ENCODE measurements around the gene GABRB1.

Gene GABRB1

GRCh38 chr4:47410271-47410670 lies 378.9 kb downstream of the GABRB1 start:
- no peak for DNase-seq

GRCh38 chr4:47413521-47413920 lies 382.2 kb downstream of the GABRB1 start:
- no peak for DNase-seq

- no peak for DNase-seq
Measured at GRCh38 chr4:47415719-47416118, 384.4 kb downstream of the GABRB1 start.

GRCh38 chr4:47418147-47418546 lies 386.8 kb downstream of the GABRB1 start:
- no peak for DNase-seq

DNA sequence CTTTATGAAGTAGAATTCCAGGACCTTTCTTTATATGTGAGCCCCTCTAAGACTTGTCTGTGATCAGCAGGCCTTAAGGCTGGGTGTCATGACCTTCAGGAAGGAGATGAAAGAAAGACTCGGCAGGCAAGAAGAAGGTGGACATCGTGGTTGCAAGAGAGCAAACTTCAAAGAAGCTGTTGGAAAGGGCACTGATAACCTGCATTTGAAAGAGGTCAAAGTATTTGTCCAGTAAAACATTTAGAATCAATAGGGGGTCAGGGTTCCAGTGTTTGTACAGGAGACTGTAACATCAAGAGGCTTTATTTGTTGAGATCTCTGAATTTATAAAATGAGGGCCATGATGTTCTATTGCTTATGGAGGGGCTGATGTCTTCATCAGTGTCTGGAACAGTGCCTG lies 387.9 kb downstream of the GABRB1 start:
- DNase-seq: no peak

- no peak for DNase-seq
Measured at GRCh38 chr4:47425628-47426027, 394.3 kb downstream of the GABRB1 start.

DNA sequence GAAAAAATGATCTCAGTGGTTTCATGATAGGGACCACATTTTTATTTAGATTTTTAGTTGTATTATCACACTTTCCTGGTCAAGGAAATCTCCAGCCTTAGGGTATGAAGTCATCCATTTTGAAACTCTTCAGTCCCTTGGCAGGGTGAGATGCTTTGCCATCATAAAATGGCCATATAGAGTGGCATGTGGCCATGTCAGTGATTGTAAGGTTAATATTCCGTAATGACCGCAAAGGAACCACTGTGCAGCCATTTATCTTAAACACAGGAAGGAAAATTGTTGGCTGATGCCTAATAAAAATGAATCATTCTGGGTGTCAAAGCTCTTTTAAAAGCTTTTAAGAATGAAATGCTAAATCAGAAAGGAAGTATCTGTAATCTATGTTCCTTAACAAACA lies 396.6 kb downstream of the GABRB1 start:
- no peak for DNase-seq

DNA sequence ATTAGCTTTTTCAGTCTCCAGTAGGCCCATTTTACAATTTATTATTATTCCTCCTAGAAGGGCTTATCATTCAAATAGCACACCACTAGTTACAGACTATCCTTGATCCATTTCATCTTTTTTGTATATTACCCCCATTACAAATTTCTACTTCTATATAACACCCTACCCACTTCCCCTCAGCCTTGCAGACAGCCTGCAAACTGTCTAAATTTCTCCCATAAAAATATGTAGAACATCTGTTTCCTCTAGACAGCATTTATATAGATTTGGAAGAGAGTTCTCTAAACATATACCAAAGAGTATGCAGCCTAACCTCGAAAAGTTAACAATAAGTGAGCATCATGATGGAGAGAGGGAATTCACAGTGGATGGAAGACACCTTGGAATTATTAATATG lies 401.4 kb downstream of the GABRB1 start:
- peak; percentile 36 for DNase-seq

- DNase-seq: no peak
Measured at GRCh38 chr4:47434931-47435330, 403.6 kb downstream of the GABRB1 start.

DNA sequence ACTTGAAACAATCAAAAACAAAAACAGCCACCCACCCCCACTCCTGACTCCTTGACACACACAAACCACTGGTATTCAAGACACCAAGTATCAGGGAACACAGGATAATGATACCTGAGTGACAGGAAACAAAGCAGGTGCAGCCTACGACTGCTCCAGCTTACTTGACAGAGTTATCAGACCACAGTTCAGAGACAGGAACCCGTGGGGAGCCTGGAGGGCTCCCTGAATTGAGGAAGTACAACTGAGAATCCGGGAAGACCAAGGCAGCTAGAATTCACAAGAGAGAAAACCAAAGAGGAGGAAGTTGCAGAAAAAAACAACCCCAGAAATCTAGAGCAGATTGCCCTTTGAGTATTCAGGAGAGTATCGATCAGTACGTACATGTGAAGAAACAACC lies 411.6 kb downstream of the GABRB1 start:
- DNase-seq: peak; percentile 78

- no peak for DNase-seq
Measured at GRCh38 chr4:47444031-47444430, 412.7 kb downstream of the GABRB1 start.

GRCh38 chr4:47451657-47452056 lies 420.3 kb downstream of the GABRB1 start:
- no peak for DNase-seq

DNA sequence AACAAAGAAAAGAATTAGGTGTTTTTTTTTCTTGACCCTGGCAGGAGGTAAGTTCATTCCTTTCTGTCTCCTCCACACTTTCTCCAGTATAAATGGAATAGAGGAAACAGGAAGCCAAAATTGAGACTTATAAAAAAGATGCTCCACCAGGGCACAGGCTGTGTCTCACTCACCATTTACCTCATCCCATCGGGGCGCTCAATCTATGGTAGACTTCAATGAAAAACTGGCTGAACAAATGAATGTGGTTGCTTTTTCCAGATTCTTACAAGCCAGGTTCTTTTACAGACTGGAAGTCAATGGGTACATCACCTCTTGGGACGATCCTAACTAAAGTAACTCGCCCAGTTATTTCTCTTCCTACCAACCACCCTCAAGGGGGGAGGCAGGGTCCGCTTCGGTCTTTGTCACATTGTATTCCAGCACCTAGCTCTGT lies 431.4 kb downstream of the GABRB1 start:
- no peak for DNase-seq

DNA sequence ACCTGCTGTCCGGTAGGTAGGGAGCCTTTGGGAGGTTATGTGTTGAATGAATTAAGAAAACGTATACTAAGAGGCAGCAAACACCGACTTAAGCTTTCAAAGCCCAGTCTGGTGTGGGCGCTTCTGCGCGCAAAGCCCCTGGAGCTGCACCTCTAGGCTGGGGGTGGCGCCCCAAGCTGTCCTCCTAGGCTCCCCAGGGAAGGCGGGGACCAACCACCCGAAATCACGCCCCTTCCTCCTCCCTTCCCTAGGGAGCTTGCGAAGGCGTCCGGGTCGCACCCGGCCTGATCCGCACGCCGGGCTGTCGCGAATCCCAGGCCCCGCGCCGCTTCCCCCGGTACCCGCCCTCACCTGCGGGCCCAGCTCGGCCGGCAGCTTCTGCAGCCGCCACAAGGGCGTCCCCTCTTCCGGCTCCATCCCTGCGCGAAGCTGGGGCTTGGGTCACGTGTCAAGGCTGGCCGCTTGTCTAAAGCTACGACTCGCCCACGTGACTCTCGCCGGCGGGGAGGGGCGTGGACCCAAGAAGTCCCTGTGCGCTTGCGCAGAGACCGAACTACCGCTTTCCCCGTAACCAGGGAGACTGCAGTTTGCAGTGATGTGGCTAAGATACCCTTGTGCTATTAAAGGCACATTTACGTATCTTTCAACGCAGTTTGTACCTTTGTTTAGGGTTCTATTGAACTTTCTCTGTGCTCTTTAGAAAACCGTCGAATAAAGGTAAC lies 432.0 kb downstream of the GABRB1 start, which contains the start of gene COMMD8:
Gene COMMD8 (minus strand): TSS at position 468 of the 722 bp plus-strand sequence. CDS start 51 bp downstream, at position 417.
- DNase-seq: peak; percentile 92

- no peak for DNase-seq
Measured at GRCh38 chr4:47465004-47465403, 433.6 kb downstream of the GABRB1 start.

DNA sequence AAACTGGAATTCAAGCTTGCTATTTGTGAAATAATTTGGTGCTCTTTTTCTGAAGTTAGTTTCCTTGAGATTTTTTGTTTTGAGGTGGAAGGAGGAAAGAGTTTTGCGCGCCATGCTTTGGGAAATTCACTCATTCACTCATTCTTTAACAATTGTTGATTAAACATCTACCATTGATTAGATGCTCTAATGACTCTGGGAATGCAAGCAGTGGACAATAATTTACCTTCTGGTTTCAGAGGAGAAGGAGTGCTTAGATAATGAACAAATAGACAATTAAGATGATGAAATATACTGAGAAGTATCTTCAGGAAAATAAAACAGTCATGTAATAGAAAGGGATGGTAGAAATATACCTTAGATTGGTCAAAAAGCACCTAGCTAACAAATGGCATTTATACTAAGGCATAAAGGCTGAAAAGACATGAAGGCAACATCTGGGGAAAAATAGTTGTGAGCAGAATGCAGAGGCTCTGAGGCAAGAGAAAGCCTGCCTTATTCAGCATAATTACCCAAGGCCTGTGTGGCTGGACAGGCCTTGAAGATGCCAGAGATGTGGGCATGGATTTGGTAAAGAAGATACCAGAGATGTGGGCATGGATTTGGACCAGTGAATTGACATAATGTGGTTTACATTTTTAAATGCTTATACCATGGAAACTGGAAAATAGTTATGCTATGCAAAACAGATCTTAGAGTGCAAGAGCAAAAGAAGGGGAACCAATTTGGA lies 434.9 kb downstream of the GABRB1 start:
- DNase-seq: no peak

DNA sequence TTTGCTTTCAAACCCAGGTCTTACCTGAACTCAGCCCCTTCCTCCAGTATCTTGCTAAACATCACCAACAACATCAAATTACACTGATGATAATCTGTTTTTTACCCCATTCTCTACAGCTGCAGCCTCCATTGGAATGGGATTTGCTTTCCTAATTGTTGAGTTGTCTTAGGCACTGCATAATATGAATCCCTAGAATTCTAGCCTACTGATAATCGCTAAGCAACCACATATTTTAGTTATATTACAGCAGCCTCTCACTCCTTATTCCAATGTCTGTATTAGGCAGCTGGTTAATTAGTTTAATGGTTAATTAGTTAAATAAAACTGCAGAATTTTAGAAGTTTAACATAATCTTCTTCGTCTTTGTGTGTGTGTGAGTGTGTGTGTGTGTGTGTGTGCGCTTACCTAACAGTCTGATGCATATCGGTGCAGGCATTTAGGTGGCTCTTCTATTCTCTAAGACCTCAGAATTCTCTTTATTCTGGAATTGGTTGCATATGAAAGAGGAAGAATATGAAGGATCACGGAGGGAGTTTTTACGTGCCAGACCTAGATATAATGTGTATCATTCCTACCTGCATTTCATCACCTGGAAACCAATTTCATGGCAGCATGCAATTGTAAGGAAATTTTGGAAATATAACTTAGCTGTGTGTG lies 437.5 kb downstream of the GABRB1 start:
- DNase-seq: no peak

- DNase-seq: no peak
Measured at GRCh38 chr4:47469951-47470350, 438.6 kb downstream of the GABRB1 start.

- DNase-seq: no peak
Measured at GRCh38 chr4:47471064-47471463, 439.7 kb downstream of the GABRB1 start.

DNA sequence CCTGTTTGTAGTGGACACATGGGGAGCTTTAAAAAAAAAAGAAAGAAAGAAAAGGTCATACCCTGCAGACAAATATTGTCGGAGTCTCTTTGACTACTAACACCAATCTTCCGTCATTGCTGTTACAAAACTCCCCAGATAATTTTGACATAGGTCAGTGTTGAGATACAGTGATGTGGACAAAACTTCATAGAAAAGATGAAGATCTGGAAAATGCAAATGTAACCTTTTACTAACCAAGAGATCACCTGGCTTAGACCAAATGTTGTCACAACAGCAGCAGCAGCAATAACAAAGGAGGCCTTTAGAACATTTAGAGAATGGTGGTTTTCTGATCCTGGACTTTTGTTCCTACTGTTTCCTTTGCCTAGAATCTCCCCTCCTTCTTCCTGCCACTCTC lies 440.2 kb downstream of the GABRB1 start:
- DNase-seq: no peak

GRCh38 chr4:47473141-47473750 lies 441.9 kb downstream of the GABRB1 start:
- no peak for DNase-seq

- DNase-seq: no peak
Measured at GRCh38 chr4:47474799-47475198, 443.4 kb downstream of the GABRB1 start.

GRCh38 chr4:47475411-47475810 lies 444.0 kb downstream of the GABRB1 start:
- DNase-seq: no peak

All from GDM1 (cell line).